Measurements from ENCODE around the gene MAST4. TPM values are rescaled to one million over a fixed set of nuclear protein-coding genes. Genes with fewer than 3 reads are reported as not detected.

Gene MAST4
- total RNA-seq, 2 donors from 2014 or later, result 15.9 to 53.1 TPM

DNA sequence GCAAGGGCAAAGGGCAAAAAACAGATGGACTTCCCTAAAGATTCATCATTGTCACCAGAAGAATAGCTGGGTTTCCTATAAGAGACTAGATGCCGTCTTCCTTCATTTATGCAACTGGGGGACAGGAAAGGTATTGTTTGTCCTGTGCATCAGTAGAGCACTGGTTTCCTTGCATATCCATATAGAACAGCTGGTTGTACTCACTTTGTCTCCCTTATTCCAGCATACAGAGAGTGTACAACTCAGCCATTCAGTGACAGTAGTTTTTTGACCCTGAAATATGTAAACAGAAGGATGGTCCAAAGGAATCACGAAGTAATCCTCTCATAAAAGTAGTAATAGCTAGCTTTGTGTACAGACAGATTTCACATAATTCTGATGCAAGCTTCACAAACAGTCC, 22.5 kb upstream of the MAST4 start:
- DNase-seq (ENCODE audit: low spot score), result no peak
- Mint-ChIP-seq H3K4me3 (no peak overlapping the region), H3K36me3 (no peaks in the 10 kb centered on the region), H3K9me3 (peaks cover 2% of the 10 kb centered on the region), H3K27ac (no peak overlapping the region), H3K27me3 (peaks cover 14 to 33% of the 10 kb centered on the region in 2 donors), H3K4me1 (ENCODE audit: low read depth in 2 of 2) (no peaks in the 10 kb centered on the region)
- ATAC-seq, result no peak

DNA sequence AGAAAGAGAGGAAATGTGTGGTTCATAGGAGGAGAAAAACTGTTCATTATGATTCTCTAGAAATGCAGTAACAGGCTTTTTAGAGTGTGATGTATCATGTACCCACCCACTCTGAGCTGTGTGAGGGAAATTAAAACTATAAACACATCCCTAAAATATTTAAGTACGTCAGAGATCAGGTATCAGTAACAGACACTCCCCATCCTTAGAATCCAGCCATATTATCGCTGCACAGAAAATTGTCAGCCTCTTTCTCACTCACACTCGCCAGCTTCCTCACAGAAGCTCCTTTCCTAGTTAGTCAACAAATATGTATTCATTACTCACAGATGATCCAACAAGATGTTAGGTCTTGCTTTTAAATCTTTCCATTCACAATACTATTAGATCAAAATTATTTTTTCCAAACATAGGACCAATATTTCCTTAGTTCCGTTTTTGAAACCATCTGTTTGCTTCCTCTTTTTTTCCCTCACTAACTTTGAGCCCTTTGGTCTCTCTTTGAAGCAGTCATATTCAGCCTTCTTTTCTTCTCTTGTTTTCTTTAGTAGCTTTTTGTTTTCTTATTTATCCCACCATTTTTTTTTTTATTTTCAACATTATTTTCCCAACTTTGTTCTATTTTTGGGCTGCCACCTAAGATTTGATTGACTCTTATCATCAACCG, 13.6 kb upstream of the MAST4 start:
- no peak for DNase-seq (ENCODE audit: low spot score)
- no peak overlapping the region for H3K27ac Mint-ChIP-seq
- H3K27me3 Mint-ChIP-seq, result peaks cover 15 to 25% of the 10 kb centered on the region in 2 donors
- no peak for ATAC-seq
- no peaks in the 10 kb centered on the region for H3K4me1 Mint-ChIP-seq (ENCODE audit: low read depth in 2 of 2)
- no peak overlapping the region for H3K4me3 Mint-ChIP-seq
- peaks cover 5% of the 10 kb centered on the region for H3K9me3 Mint-ChIP-seq
- no peaks in the 10 kb centered on the region for H3K36me3 Mint-ChIP-seq

DNA sequence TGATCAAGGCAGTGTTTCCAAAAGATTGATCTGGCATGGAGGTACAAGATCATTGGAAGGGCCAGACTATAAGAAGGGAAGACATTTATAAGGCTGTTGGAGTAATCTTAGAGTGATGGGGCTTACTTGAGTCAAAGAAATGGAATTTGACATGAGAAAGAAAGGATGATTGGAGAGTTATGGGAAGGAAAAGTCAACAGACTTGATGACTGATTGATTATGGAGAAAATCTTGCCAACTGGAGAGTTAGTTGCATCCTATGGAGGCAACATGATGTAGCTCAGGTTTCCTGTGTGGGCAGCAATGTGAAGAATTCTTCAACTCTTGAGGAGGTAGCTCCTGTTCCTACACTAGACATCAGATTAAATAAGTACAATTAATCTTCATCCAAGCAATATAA, 10.9 kb upstream of the MAST4 start:
- Mint-ChIP-seq H3K36me3 (no peaks in the 10 kb centered on the region), H3K4me1 (ENCODE audit: low read depth in 2 of 2) (no peaks in the 10 kb centered on the region), H3K27me3 (peaks cover 18 to 34% of the 10 kb centered on the region in 2 donors), H3K27ac (no peak overlapping the region), H3K4me3 (no peak overlapping the region), H3K9me3 (peaks cover 5% of the 10 kb centered on the region)
- ATAC-seq (no peak), DNase-seq (ENCODE audit: low spot score) (no peak)

DNA sequence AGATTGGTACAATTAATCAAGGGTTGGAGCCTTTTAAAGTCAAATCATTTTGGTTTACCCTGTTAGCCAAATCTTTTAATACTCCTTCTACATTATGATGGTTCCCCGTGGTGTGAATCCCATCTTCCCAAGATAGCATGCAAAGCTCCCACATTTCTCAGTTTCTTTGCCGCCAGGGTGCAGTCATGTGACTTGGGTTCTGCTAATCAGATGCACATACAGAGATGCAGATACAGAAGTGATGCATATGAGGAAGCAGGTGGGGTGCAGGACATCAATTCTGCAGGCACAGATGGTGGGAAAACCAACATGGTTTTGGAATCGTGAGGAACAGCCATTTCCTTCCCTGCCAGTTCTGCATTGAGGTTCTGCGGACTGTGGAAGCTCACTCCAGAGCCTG, 8.4 kb upstream of the MAST4 start:
- no peak overlapping the region for H3K27ac Mint-ChIP-seq
- peaks cover 5% of the 10 kb centered on the region for H3K9me3 Mint-ChIP-seq
- peaks cover 19 to 33% of the 10 kb centered on the region in 2 donors for H3K27me3 Mint-ChIP-seq
- H3K36me3 Mint-ChIP-seq, result no peaks in the 10 kb centered on the region
- DNase-seq (ENCODE audit: low spot score) (no peak), ATAC-seq (no peak)
- H3K4me1 Mint-ChIP-seq (ENCODE audit: low read depth in 2 of 2), result no peaks in the 10 kb centered on the region
- H3K4me3 Mint-ChIP-seq, result no peak overlapping the region

DNA sequence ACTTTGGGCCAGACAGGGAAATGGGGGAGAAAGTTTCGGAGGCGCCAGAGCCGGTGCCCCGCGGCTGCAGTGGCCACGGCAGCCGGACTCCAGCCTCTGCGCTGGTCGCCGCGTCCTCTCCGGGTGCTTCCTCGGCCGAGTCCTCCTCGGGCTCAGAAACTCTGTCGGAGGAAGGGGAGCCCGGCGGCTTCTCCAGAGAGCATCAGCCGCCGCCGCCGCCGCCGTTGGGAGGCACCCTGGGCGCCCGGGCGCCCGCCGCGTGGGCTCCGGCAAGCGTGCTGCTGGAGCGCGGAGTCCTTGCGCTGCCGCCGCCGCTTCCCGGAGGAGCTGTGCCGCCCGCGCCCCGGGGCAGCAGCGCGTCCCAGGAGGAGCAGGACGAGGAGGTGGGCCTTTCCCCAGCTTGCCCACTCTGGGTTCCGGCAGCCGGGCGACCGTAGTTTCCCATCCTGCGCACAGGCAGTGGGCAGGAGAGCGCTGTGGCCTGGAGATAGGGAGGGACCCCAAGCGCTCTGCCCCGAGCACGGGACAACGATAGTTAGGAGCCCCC, 516 bp downstream of the MAST4 start:
- no peak overlapping the region for H3K27ac Mint-ChIP-seq

DNA sequence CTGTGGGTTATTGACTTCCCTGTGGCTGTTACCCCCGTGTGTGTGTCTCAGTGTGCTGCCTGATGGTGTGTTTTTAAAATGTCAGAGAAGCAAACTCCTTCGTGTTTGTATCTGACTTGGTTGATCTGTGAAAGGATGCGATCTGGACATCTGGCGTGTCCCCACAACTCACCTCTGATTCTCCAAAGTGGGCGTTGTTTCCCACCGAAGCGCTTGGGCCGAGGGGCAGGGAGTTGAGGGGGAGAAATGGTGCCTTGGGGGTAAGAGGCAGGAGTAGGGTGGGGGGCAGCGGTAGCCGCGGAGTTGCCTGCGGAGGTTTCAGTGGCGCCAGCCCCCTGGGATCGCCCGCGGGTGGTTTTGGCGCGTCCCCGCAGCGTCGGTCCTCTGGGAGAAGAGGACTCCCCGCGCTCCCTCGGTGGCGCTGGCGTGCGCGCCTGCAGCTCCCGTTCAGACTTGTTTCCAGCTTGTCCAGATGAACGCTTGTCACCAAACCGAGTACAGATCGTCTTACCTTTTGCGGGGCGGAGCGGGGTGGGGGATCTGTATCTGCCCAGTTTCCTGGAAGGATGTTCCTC, 1.1 kb downstream of the MAST4 start:
- peaks cover 5% of the 10 kb centered on the region in 2 donors for H3K4me1 Mint-ChIP-seq (ENCODE audit: low read depth in 2 of 2)
- H3K4me3 Mint-ChIP-seq, result peak overlapping the region; percentile 78
- H3K27me3 Mint-ChIP-seq, result peaks cover 37 to 74% of the 10 kb centered on the region in 2 donors
- no peak overlapping the region for H3K27ac Mint-ChIP-seq
- no peaks in the 10 kb centered on the region for H3K36me3 Mint-ChIP-seq
- no peak for DNase-seq (ENCODE audit: low spot score)
- no peaks in the 10 kb centered on the region for H3K9me3 Mint-ChIP-seq
- ATAC-seq, result no peak

More for the DNA sequence above, 516 bp downstream of the MAST4 start:
- Mint-ChIP-seq H3K4me3 (peak overlapping the region; percentile 78), H3K36me3 (no peaks in the 10 kb centered on the region), H3K9me3 (no peaks in the 10 kb centered on the region), H3K4me1 (ENCODE audit: low read depth in 2 of 2) (peaks cover 5% of the 10 kb centered on the region in 2 donors), H3K27me3 (peaks cover 36 to 74% of the 10 kb centered on the region in 2 donors)
- peak; percentile 4 to 39 for ATAC-seq
- DNase-seq (ENCODE audit: low spot score), result no peak

DNA sequence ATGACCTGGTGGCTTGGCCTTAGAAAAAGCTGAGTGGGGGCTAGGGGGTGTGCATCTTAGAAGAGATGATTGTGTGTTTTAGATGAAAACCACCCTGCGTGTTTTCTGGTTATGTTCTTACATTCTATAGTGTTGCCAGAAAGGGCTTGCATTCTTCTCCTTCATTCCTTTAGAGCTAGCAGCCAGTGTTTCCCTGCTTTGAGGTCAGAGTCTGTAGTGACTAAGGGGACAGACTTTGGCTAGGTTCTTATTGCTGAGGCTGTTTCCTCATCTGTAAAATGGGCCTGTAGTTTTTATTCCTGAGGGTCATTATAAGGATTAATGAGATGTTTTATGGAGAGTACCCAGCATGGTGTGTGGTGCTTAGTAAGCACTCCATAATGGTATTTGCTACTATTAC, 6.4 kb downstream of the MAST4 start:
- no peak overlapping the region for H3K27ac Mint-ChIP-seq
- no peak for ATAC-seq
- DNase-seq (ENCODE audit: low spot score), result no peak
- H3K27me3 Mint-ChIP-seq, result peaks cover 25 to 47% of the 10 kb centered on the region in 2 donors
- H3K4me3 Mint-ChIP-seq, result no peak overlapping the region
- peaks cover 2 to 5% of the 10 kb centered on the region in 2 donors for H3K4me1 Mint-ChIP-seq (ENCODE audit: low read depth in 2 of 2)
- H3K36me3 Mint-ChIP-seq, result no peaks in the 10 kb centered on the region
- no peaks in the 10 kb centered on the region for H3K9me3 Mint-ChIP-seq

DNA sequence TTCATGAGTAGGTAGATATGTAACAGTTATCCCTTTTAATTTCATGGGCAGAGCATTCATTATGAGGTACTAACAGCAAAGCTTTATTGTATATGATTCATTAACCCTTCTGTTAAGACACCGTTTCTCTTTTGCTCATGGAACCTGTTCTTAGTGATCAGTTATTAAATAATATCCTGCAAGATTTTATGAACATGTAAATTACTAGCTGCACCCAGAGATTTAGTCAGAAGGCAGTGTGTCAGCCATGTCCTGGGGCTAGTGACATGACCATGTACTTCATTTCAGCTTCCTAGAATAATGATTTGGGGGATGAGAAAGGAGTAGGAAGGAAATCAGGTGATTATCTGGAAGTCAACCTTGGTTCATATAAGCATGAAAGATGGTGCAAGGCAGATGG, 7.0 kb downstream of the MAST4 start:
- H3K27me3 Mint-ChIP-seq, result peaks cover 21 to 42% of the 10 kb centered on the region in 2 donors
- H3K4me3 Mint-ChIP-seq, result no peak overlapping the region
- H3K4me1 Mint-ChIP-seq (ENCODE audit: low read depth in 2 of 2), result peaks cover 0 to 5% of the 10 kb centered on the region in 2 donors

DNA sequence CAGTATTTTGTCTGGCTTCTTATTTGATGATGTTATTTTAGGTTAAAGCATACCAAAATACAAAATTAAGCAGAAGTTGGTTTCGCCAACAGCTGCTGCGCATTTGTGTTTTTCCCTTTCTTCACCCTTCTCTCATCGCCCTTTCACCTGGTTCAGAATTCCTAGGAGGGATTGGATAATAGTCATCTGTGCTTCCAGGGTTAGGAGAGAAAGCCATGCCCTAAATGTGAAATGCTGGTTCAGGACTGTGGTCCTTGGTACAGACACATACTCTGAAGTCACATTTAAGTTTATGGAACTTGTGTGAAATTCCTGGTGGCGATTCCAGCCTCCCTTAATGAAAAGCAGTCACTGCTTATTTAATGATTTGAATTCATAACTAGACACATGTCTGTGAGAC, 7.7 kb downstream of the MAST4 start:
- H3K27ac Mint-ChIP-seq, result no peak overlapping the region
- no peak overlapping the region for H3K4me3 Mint-ChIP-seq
- no peaks in the 10 kb centered on the region for H3K36me3 Mint-ChIP-seq
- ATAC-seq (no peak), DNase-seq (ENCODE audit: low spot score) (no peak)
- peaks cover 16 to 41% of the 10 kb centered on the region in 2 donors for H3K27me3 Mint-ChIP-seq
- peaks cover 0 to under 1% of the 10 kb centered on the region in 2 donors for H3K4me1 Mint-ChIP-seq (ENCODE audit: low read depth in 2 of 2)
- no peaks in the 10 kb centered on the region for H3K9me3 Mint-ChIP-seq

More for the DNA sequence above, 7.0 kb downstream of the MAST4 start:
- Mint-ChIP-seq H3K36me3 (no peaks in the 10 kb centered on the region), H3K9me3 (no peaks in the 10 kb centered on the region), H3K27ac (no peak overlapping the region)
- DNase-seq (ENCODE audit: low spot score), result no peak
- ATAC-seq, result no peak

DNA sequence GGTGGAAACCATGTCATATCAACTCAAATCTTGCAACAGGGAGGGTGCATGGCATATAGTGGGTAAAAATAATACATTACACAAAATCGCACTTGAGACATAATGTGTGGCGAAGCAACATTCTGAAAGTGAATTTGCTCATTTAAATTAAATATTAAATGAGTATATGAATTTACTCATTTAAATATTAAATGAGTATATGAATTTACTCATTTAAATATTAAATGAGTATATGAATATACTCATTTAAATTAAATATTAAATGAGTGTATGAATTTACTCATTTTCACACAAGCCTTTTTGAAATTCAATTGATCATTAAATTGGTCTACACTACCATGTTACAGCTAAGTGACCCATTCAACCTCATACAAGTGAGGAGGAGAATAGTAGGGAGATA, 10.5 kb downstream of the MAST4 start:
- Mint-ChIP-seq H3K27ac (no peak overlapping the region), H3K36me3 (no peaks in the 10 kb centered on the region), H3K4me3 (no peak overlapping the region), H3K9me3 (no peaks in the 10 kb centered on the region), H3K27me3 (peaks cover 11 to 21% of the 10 kb centered on the region in 2 donors), H3K4me1 (ENCODE audit: low read depth in 2 of 2) (no peaks in the 10 kb centered on the region)
- ATAC-seq (no peak), DNase-seq (ENCODE audit: low spot score) (no peak)

DNA sequence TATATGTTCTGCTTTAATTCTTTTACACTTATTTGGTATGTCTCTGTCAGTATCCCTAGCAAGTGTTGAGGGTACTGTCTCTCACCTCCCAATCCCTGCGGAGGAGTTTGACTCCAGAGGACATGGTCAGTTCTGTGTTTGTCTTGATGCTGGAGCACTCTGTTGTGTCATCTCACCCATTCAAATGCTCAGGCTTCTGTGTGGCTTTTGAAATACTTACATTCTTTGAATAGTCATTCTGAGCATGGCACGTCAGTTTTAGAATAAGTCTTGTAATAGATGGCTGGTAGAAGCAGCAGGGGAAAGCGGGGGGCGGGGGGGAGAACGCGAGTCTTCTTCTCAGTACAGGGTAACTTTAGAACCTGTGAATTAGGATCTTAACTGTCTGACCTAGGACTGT, 12.3 kb downstream of the MAST4 start:
- no peaks in the 10 kb centered on the region for H3K9me3 Mint-ChIP-seq
- peaks cover 5 to 20% of the 10 kb centered on the region in 2 donors for H3K27me3 Mint-ChIP-seq
- H3K36me3 Mint-ChIP-seq, result no peaks in the 10 kb centered on the region
- H3K4me3 Mint-ChIP-seq, result no peak overlapping the region
- no peak overlapping the region for H3K27ac Mint-ChIP-seq
- DNase-seq (ENCODE audit: low spot score) (no peak), ATAC-seq (peak in 1 of 2 donors; percentile 37)
- no peaks in the 10 kb centered on the region for H3K4me1 Mint-ChIP-seq (ENCODE audit: low read depth in 2 of 2)

DNA sequence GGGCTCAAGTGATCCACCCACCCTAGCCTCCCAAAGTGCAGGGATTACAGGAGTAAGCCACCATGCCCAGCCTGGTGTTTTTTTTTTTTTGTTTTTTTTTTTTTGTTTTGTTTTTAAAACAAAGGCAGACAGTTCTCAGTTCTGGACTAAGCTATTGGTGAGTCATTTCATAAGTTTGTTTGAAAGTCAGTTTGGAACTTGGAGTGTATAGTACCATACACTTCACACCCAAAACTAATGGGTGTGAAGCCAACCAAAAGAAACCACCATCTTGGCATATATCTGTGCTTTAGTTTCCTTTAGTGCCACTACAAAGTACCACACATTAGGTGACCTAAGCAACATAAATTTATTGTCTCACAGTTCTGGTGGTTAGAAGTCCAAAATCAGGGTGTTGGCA, 13.4 kb downstream of the MAST4 start:
- Mint-ChIP-seq H3K27ac (no peak overlapping the region), H3K9me3 (no peaks in the 10 kb centered on the region), H3K36me3 (no peaks in the 10 kb centered on the region), H3K4me3 (no peak overlapping the region), H3K4me1 (ENCODE audit: low read depth in 2 of 2) (no peaks in the 10 kb centered on the region), H3K27me3 (peaks cover 5 to 23% of the 10 kb centered on the region in 2 donors)
- DNase-seq (ENCODE audit: low spot score) (no peak), ATAC-seq (peak; percentile 52 to 81)

DNA sequence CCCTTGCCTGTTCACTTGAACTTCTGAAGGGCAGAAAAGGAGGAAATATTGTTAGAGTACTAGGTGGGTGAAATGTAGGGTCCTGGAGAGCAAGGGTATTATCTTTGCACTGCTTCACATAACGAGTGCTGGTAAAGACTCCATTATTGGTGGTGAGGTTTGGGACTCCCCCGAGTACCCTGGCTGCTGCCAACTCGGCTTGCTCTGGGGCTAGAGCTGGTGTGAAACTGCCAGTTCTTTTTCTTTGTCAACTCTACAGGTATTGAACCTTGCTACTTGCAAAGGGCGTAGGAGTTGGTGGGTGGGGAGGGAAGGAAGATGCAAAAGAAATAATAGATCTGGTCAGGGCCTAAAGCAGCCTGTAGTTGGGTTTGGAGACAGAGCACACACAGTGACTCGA, 16.0 kb downstream of the MAST4 start:
- Mint-ChIP-seq H3K27ac (no peak overlapping the region), H3K27me3 (peaks cover 5 to 30% of the 10 kb centered on the region in 2 donors), H3K36me3 (no peaks in the 10 kb centered on the region), H3K4me1 (ENCODE audit: low read depth in 2 of 2) (peaks cover 7 to 8% of the 10 kb centered on the region in 2 donors), H3K4me3 (no peak overlapping the region), H3K9me3 (no peaks in the 10 kb centered on the region)
- no peak for DNase-seq (ENCODE audit: low spot score)
- ATAC-seq, result no peak

DNA sequence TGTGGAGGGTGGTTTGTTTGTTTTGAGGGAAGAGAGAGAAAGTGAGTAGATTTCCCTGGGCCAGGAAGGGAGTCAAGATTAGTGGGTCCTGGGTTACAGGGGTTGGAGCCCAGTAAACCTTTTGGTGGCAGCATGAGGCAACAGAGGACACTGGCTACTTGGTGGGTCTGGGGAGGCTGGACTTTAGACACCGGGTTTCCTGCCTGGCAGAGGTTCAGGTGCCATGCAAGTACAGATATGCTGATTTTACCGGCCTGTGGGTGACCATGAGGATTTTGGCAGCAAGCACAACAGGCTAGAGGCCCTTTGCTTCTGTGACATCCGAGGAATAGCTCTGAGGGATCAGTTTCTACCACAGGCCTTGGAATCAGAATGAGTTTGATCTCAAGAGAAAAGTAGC, 18.9 kb downstream of the MAST4 start:
- Mint-ChIP-seq H3K4me1 (ENCODE audit: low read depth in 2 of 2) (peaks cover 14 to 17% of the 10 kb centered on the region in 2 donors), H3K27ac (no peak overlapping the region), H3K4me3 (no peak overlapping the region), H3K27me3 (peaks cover 5 to 23% of the 10 kb centered on the region in 2 donors), H3K9me3 (no peaks in the 10 kb centered on the region), H3K36me3 (no peaks in the 10 kb centered on the region)
- no peak for DNase-seq (ENCODE audit: low spot score)
- no peak for ATAC-seq

All from natural killer cell treated with Interleukin-12 subunit alpha and Interleukin-12 subunit beta and Interleukin-15 and Interleukin-18, amount 100 ng/mL, for 72 hours (primary cell).